NCI-H774 (cell line): ENCODE results near the gene NDUFA5.

Experiments used
- DNase-seq: peaks from one replicate; lab custom pipeline; 2025; lab: John Stamatoyannopoulos, UW

Gene NDUFA5

DNA sequence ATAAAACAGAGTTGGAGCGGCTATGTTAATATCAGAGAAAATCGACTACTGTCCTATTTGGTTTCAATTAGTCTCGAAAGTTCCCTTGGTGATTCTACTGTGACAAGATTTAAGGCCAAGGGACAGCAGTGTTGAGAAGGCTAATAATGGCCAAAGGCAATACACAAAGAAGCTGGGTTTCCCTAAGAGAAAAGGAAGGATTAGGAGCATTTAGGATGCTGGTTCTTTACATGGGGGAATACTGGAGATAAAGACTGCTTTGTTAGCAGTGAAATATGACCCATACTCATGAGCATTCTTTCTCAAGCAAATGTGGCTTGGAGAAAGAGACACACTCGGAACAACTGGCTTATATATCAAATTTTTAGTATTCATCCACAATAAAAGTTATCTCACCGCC, 55.4 kb downstream of the NDUFA5 start:
- DNase-seq, result no peak

DNA sequence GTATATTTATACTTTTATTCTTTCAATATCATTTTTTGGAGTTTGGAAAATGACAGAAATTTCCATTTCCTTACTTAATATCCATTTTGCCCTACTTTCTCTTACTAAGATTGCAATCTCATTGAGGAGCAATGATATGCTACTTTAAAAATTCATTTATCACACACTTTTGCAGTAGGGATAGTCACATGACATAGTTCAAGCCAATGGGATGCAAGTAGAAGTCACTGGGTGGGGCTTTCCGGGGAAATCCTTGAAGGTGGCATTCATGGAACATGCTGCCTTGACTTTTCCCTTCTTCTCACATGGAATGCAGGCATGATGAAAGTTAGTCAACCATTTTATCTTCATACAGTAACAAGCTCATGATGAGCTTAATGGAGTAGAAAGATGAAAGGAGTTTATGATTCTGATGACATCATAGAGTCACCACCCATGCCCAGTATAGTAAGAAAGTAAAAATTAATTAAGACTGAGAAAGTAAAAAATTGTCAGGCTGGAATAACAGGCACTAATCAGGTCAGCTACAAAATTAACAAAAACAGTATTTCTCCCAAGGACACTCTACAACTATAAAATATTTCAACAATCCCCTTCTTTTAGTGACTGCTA, 56.6 kb downstream of the NDUFA5 start:
- no peak for DNase-seq

DNA sequence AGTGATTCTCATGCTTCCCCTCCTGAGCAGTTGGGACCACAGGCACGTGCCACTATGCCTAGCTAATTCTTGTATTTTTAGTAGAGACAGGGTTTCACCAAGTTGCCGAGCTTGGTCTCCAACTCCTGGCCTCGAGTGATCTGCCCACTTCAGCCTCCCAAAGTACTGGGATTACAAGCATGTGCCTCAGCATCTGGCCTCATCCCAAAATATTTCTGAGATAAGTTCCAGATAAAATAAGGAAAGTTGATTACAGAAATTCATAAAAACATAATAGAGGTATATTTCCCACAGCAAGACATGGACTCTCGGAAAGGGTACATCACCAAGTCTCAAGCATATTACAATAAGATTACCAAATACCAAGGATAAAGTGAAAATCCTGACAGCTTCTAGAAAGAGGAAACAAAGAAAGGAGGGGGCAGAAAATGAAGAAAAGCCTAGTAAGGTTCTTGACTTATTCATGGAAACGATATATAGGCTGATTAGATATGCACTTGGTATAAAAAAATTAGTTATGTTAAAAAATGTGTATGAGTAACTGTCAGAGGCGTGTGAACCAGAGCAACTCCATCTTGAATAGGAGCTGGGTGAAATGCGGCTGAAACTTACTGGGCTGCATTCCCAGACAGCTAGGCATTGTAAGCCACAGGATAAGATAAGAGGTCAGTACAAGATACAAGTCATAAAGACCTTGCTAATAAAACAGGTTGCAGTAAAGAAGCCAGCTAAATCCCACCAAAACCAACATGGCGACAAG, 58.2 kb downstream of the NDUFA5 start:
- DNase-seq, result no peak

DNA sequence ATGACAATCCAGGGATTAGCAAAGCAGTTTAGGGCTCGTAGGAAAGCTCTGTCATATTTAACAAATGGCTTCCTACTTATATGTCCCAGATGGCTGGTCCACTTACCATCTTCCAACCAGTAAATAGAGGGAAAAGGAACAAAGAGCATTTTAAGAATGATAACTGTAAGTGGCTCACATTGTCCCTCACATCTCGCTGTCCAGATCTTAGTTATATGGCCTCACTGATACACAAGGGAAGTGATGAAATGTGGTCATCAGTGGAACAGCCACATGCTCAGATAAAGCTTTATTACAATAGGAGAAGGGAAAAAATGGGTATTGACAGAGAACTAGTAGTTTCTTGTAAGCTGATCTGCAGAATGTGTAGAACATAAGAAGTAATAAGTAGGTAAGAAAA, 59.0 kb downstream of the NDUFA5 start:
- no peak for DNase-seq

DNA sequence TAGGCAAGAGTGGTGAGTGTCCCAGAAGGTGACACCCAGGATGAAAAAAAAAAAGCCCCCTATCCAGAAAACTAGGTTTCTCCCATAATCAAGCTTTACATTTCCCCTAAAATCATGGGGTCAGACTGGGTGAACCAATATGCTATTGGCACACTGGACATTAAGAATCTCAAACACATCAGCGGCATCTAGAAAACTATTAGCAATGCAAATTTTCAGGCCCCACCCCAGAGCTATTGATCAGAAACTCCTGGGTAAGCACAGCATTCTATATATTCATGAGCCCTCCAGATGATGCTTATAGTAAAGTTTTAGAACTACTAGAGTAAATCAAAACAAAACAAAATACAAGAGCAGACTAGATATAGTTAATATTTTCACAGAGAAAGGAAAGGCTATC, 59.6 kb downstream of the NDUFA5 start:
- no peak for DNase-seq

DNA sequence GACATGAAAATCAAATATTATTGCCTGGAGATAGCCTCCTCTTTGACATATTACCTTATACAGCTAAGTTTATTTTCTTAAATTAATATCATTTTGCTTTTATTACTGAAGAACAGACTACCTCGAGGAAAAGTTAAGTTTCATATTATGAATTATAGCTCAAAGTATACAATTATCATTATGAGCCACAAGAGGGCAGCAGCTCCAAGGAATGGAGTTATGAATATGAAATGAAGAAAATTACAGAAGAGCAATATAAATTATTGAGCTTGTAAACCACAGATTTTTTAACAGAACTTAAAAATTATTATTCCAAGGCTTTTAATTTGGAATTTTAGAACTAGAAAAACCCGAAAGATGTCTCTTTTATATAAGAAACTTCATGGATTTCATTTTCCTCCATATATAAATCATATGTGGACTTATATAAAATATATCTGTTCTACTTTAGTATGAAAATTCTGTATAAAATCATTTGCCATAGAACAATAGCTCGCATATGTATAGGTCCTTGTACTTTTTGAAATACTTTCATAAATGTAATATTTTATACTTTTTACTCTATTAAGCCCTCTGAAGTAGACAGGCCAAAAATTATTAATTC, 63.3 kb downstream of the NDUFA5 start:
- peak; percentile 16 for DNase-seq

DNA sequence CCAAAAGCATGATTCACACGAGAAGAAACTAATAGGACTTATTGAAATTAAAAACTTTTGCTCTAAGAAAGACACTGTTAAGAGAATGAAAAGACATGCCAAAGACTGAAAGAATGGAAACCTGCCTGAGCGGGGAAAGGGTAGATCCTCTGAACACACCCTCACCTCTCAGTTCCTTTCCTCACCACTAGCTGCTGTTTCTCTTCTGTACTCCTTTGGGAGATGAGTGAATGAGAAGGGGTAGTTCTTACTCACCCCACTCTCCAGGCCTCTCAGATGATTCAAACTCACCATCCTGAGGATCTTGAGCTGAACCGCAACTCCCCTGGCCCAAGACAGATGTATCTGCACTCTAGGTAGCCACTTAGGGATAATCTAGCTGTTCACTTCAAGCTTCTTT, 65.1 kb downstream of the NDUFA5 start:
- DNase-seq, result no peak
